GM18498 (cell line): ENCODE data around the gene PPP1R12B.
"Not testable (repeated sequence)": the region's sequence is repeated elsewhere in the genome, so short reads cannot be mapped to it uniquely, and the experiment has no call there.

ENCODE experiments used
- ATAC-seq: cut with Tn5 transposase; IDR thresholded peaks from one replicate; pipeline ENCODE4 v1.9.1; 2021; ENCODE audit warnings: mild to moderate bottlenecking, moderate library complexity; ENCODE audit not compliant: unreplicated experiment

The PPP1R12B gene

GRCh38 chr1:202520857-202521216 is 172.3 kb downstream of the PPP1R12B start:
- not testable (repeated sequence) for ATAC-seq

- ATAC-seq = not testable (repeated sequence)
Observed at GRCh38 chr1:202521484-202521883, 173.0 kb downstream of the PPP1R12B start.

- no peak for ATAC-seq
Observed at GRCh38 chr1:202521886-202522285, 173.4 kb downstream of the PPP1R12B start.

GRCh38 chr1:202526056-202526455 is 177.6 kb downstream of the PPP1R12B start:
- not testable (repeated sequence) for ATAC-seq

- not testable (repeated sequence) for ATAC-seq
Observed at GRCh38 chr1:202528096-202528722, 179.7 kb downstream of the PPP1R12B start.

- not testable (repeated sequence) for ATAC-seq
Observed at GRCh38 chr1:202530686-202531085, 182.2 kb downstream of the PPP1R12B start.

- ATAC-seq = no peak
Observed at GRCh38 chr1:202531472-202531811, 182.9 kb downstream of the PPP1R12B start.

- ATAC-seq = not testable (repeated sequence)
Observed at GRCh38 chr1:202531812-202532616, 183.5 kb downstream of the PPP1R12B start.

GRCh38 chr1:202539166-202539574 is 190.7 kb downstream of the PPP1R12B start:
- not testable (repeated sequence) for ATAC-seq

GRCh38 chr1:202539583-202539982 is 191.1 kb downstream of the PPP1R12B start:
- ATAC-seq = not testable (repeated sequence)

- no peak for ATAC-seq
Observed at GRCh38 chr1:202540014-202540413, 191.5 kb downstream of the PPP1R12B start.

GRCh38 chr1:202540448-202540847 is 191.9 kb downstream of the PPP1R12B start:
- no peak for ATAC-seq

- ATAC-seq = not testable (repeated sequence)
Observed at GRCh38 chr1:202540858-202541257, 192.4 kb downstream of the PPP1R12B start.

GRCh38 chr1:202542415-202542814 is 193.9 kb downstream of the PPP1R12B start:
- ATAC-seq = not testable (repeated sequence)

GRCh38 chr1:202543537-202543936 is 195.0 kb downstream of the PPP1R12B start:
- ATAC-seq = not testable (repeated sequence)

- ATAC-seq = not testable (repeated sequence)
Observed at GRCh38 chr1:202544766-202545449, 196.4 kb downstream of the PPP1R12B start.

- not testable (repeated sequence) for ATAC-seq
Observed at GRCh38 chr1:202545647-202546303, 197.3 kb downstream of the PPP1R12B start.

GRCh38 chr1:202546377-202546776 is 197.9 kb downstream of the PPP1R12B start:
- peak; percentile 28 for ATAC-seq

- ATAC-seq = peak; percentile 77
Observed at GRCh38 chr1:202546796-202547195, 198.3 kb downstream of the PPP1R12B start.

- ATAC-seq = peak; percentile 53
Observed at GRCh38 chr1:202547215-202547614, 198.7 kb downstream of the PPP1R12B start.

- not testable (repeated sequence) for ATAC-seq
Observed at GRCh38 chr1:202550088-202550487, 201.6 kb downstream of the PPP1R12B start.
